Mesodermal cell (in vitro differentiated cells): ENCODE data around the gene LIN7B.

ENCODE experiments used
- H3K27ac ChIP-seq: 2 replicates; pipeline ENCODE4 v1.7.0; 2013; ENCODE audit warnings: mild to moderate bottlenecking, low read depth, low read length, moderate library complexity; ENCODE audit not compliant: severe bottlenecking
- H3K36me3 ChIP-seq: 2 replicates; pipeline ENCODE4 v1.7.1; 2013; ENCODE audit warnings: mild to moderate bottlenecking, low read length, moderate library complexity; ENCODE audit not compliant: control insufficient read depth, insufficient read depth
- H3K4me1 ChIP-seq: one replicate; pipeline ENCODE4 v1.7.1; 2013; ENCODE audit warnings: mild to moderate bottlenecking, low read length; ENCODE audit not compliant: insufficient read depth, control insufficient read depth, poor library complexity, severe bottlenecking
- H3K4me3 ChIP-seq: 2 replicates; pipeline ENCODE4 v1.7.0; 2013; ENCODE audit warnings: low read length, control low read depth, mild to moderate bottlenecking; ENCODE audit not compliant: insufficient read depth, poor library complexity, severe bottlenecking; ENCODE audit errors: extremely low read depth
- H3K9me3 ChIP-seq: 2 replicates; pipeline ENCODE4 v1.7.1; 2013; ENCODE audit warnings: mild to moderate bottlenecking, low read length, moderate library complexity; ENCODE audit not compliant: control insufficient read depth
- WGBS, 2 experiments: methylation state at CpG; one replicate each; pipeline ENCODE4 v1.1.5; 2013; ENCODE audit warnings: missing lambda C conversion rate in 2 of 2; ENCODE audit not compliant: insufficient coverage in 2 of 2; 5-methylcytosine and 5-hydroxymethylcytosine counted together

LIN7B gene

GRCh38 chr19:49097453-49098288, 16.5 kb upstream of the LIN7B start:
- no peak overlapping the region for H3K4me3 ChIP-seq
- peaks cover 16% of the 10 kb centered on the region for H3K4me1 ChIP-seq
- 53 to 64% methylated on average over 5 to 7 of the region's 8 CpGs for WGBS, 2 experiments
- H3K36me3 ChIP-seq = peaks cover 84% of the 10 kb centered on the region
- peak overlapping the region; percentile 33 for H3K27ac ChIP-seq
- H3K9me3 ChIP-seq = no peaks in the 10 kb centered on the region

- Histone ChIP-seq H3K27ac (no peak overlapping the region), H3K9me3 (no peaks in the 10 kb centered on the region), H3K4me3 (no peak overlapping the region), H3K4me1 (peaks cover 16% of the 10 kb centered on the region), H3K36me3 (peaks cover 84% of the 10 kb centered on the region)
- WGBS, 2 experiments = 94 to 100% methylated on average over 2 to 4 of the region's 4 CpGs
Observed at GRCh38 chr19:49098795-49099194, 15.4 kb upstream of the LIN7B start.

GRCh38 chr19:49101160-49101559, 13.0 kb upstream of the LIN7B start:
- no peak overlapping the region for H3K4me3 ChIP-seq
- no peaks in the 10 kb centered on the region for H3K9me3 ChIP-seq
- H3K36me3 ChIP-seq = peaks cover 84% of the 10 kb centered on the region
- no peak overlapping the region for H3K27ac ChIP-seq
- peaks cover 10% of the 10 kb centered on the region for H3K4me1 ChIP-seq
- 82 to 90% methylated on average over 7 to 9 of the region's 12 CpGs for WGBS, 2 experiments

GRCh38 chr19:49102303-49102702, 11.9 kb upstream of the LIN7B start:
- Histone ChIP-seq H3K36me3 (peaks cover 93% of the 10 kb centered on the region), H3K4me1 (peaks cover 17% of the 10 kb centered on the region), H3K27ac (peak overlapping the region; percentile 23), H3K4me3 (no peak overlapping the region), H3K9me3 (no peaks in the 10 kb centered on the region)
- 97 to 100% methylated on average over 4 to 10 of the region's 12 CpGs for WGBS, 2 experiments

GRCh38 chr19:49103331-49104085, 10.7 kb upstream of the LIN7B start:
- Histone ChIP-seq H3K27ac (peak overlapping the region; percentile 23), H3K36me3 (peaks cover 95% of the 10 kb centered on the region), H3K9me3 (no peaks in the 10 kb centered on the region), H3K4me1 (peaks cover 24% of the 10 kb centered on the region), H3K4me3 (no peak overlapping the region)
- 96 to 97% methylated on average over 11 to 19 of the region's 33 CpGs for WGBS, 2 experiments

GRCh38 chr19:49104229-49104864, 9.8 kb upstream of the LIN7B start:
- H3K36me3 ChIP-seq = peaks cover 95% of the 10 kb centered on the region
- peaks cover 27% of the 10 kb centered on the region for H3K4me1 ChIP-seq
- H3K9me3 ChIP-seq = no peaks in the 10 kb centered on the region
- no peak overlapping the region for H3K4me3 ChIP-seq
- H3K27ac ChIP-seq = peak overlapping the region; percentile 47
- WGBS, 2 experiments = 97% methylated on average over 23 to 24 of the region's 30 CpGs

- peak overlapping the region; percentile 23 for H3K27ac ChIP-seq
- 77 to 84% methylated on average over 11 to 12 of the region's 12 CpGs for WGBS, 2 experiments
- H3K36me3 ChIP-seq = peaks cover 79% of the 10 kb centered on the region
- no peak overlapping the region for H3K4me3 ChIP-seq
- H3K4me1 ChIP-seq = peaks cover 26% of the 10 kb centered on the region
- H3K9me3 ChIP-seq = no peaks in the 10 kb centered on the region
Observed at GRCh38 chr19:49106648-49107135, 7.5 kb upstream of the LIN7B start.

GRCh38 chr19:49107625-49108459, 6.3 kb upstream of the LIN7B start:
- H3K27ac ChIP-seq = no peak overlapping the region
- peaks cover 26% of the 10 kb centered on the region for H3K4me1 ChIP-seq
- WGBS, 2 experiments = 95 to 97% methylated on average over 90 to 91 of the region's 93 CpGs
- H3K9me3 ChIP-seq = no peaks in the 10 kb centered on the region
- H3K4me3 ChIP-seq = no peak overlapping the region
- H3K36me3 ChIP-seq = peaks cover 70% of the 10 kb centered on the region

- Histone ChIP-seq H3K4me3 (no peak overlapping the region), H3K9me3 (no peaks in the 10 kb centered on the region), H3K27ac (peak overlapping the region; percentile 33), H3K36me3 (peaks cover 58% of the 10 kb centered on the region), H3K4me1 (peaks cover 30% of the 10 kb centered on the region)
- WGBS, 2 experiments = 91 to 96% methylated on average over 5 of the region's 5 CpGs
Observed at GRCh38 chr19:49109051-49109450, 5.1 kb upstream of the LIN7B start.
